Activated CD8-positive, alpha-beta T cell treated with anti-CD3 and anti-CD28 coated beads, Interleukin-2, amount 10 ng/mL, durations not matched to agents 7 days and 5 days (primary cell): Measurements from ENCODE around the gene PRTFDC1. TPM values are rescaled to one million over a fixed set of nuclear protein-coding genes. Genes with fewer than 3 reads are reported as not detected.

Experiments
- ATAC-seq: fragments of 150-1000 bp; cut with Tn5 transposase; one replicate; pipeline ENCODE4 v1.10.0; 2021; ENCODE audit warnings: moderate library complexity
- CTCF ChIA-PET: fragments of 350-600 bp; sonication (Branson Sonifier 250); formaldehyde crosslinking; loops from one replicate; lab custom pipeline; 2021; ENCODE audit warnings: antibody characterized with exemption; lab: Charles Lee
- POLR2A ChIA-PET: fragments of 350-600 bp; sonication (Branson Sonifier 250); formaldehyde crosslinking; loops from one replicate; lab custom pipeline; 2021; ENCODE audit warnings: antibody characterized with exemption; lab: Charles Lee
- DNase-seq: peaks from one replicate; pipeline ENCODE4 v3.0.0-alpha.2; 2020
- H3K27ac Mint-ChIP-seq: one replicate; pipeline ENCODE4 v1.8.0; 2021; ENCODE audit warnings: mild to moderate bottlenecking, mixed read lengths
- H3K27me3 Mint-ChIP-seq: one replicate; pipeline ENCODE4 v1.8.0; 2021; ENCODE audit warnings: low read depth, mixed read lengths
- H3K36me3 Mint-ChIP-seq: one replicate; pipeline ENCODE4 v1.8.0; 2021; ENCODE audit warnings: low read depth, mixed read lengths
- H3K4me1 Mint-ChIP-seq: one replicate; pipeline ENCODE4 v1.8.0; 2021; ENCODE audit warnings: low read depth, mixed read lengths
- H3K4me3 Mint-ChIP-seq: one replicate; pipeline ENCODE4 v1.8.0; 2021; ENCODE audit warnings: mild to moderate bottlenecking, mixed read lengths
- H3K9me3 Mint-ChIP-seq: one replicate; pipeline ENCODE4 v1.8.0; 2022; ENCODE audit warnings: mixed read lengths; ENCODE audit not compliant: insufficient read depth
- total RNA-seq, 2 experiments: library from RNA; stranded (reverse); gene quantifications; one replicate each; pipeline ENCODE4 v1.2.3, GENCODE V29; 2021

PRTFDC1 gene
- total RNA-seq, 2 experiments from 2014 or later = 1.6 to 2.9 TPM

- ChIA-PET CTCF (interaction anchor here (1.1 to 1.6 kb wide), 2 partner anchors 9 to 11 kb away, joined by 3 read pairs; no protein-coding TSS in a partner anchor), POLR2A (no interaction called here)
- H3K27ac Mint-ChIP-seq = no peak overlapping the region
- DNase-seq (no peak), ATAC-seq (no peak)
- H3K27me3 Mint-ChIP-seq = no peaks in the 10 kb centered on the region
- no peaks in the 10 kb centered on the region for H3K9me3 Mint-ChIP-seq
- peaks cover 4% of the 10 kb centered on the region for H3K36me3 Mint-ChIP-seq
- peaks cover 39% of the 10 kb centered on the region for H3K4me1 Mint-ChIP-seq
- no peak overlapping the region for H3K4me3 Mint-ChIP-seq
Measured at GRCh38 chr10:24866604-24867583, 85.5 kb downstream of the PRTFDC1 start.

GRCh38 chr10:24865783-24866182 lies 86.6 kb downstream of the PRTFDC1 start:
- Mint-ChIP-seq H3K4me1 (peaks cover 39% of the 10 kb centered on the region), H3K27me3 (no peaks in the 10 kb centered on the region), H3K36me3 (peaks cover 4% of the 10 kb centered on the region), H3K9me3 (no peaks in the 10 kb centered on the region), H3K27ac (no peak overlapping the region), H3K4me3 (no peak overlapping the region)
- ATAC-seq (no peak), DNase-seq (no peak)
- ChIA-PET POLR2A (interaction anchor here (0.9 kb wide), 1 partner anchor 22 kb away, joined by 3 read pairs; no protein-coding TSS in a partner anchor), CTCF (interaction anchor here (1.1 to 1.5 kb wide), 4 partner anchors 10 to 87 kb away, joined by 3 to 6 read pairs (median 3); partner anchors contain the start of gene PRTFDC1)

DNA sequence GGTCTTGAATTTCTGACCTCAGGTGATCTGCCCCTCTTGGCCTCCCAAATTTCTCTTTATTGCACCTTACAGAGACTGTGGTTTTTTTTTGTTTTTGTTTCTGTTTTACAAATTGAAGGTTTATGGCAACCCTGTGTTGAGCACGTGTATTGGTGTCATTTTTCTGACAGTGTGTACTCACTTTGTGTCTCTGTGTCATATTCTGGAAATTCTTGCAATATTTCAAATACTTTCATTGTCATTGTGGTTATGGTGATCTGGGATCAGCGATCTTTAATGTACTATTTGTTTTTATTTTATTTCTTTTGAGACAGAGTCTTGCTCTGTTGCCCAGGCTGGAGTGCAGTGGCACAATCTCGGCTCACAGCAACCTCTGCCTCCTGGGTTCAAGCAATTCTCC lies 89.8 kb downstream of the PRTFDC1 start:
- no peaks in the 10 kb centered on the region for H3K27me3 Mint-ChIP-seq
- no peak for ATAC-seq

GRCh38 chr10:24858288-24859270 lies 93.8 kb downstream of the PRTFDC1 start:
- H3K9me3 Mint-ChIP-seq = no peaks in the 10 kb centered on the region
- ChIA-PET POLR2A (no interaction called here), CTCF (interaction anchor here (0.7 to 1.5 kb wide), 3 partner anchors 8 to 124 kb away, joined by 3 to 4 read pairs (median 3); no protein-coding TSS in a partner anchor)

More for the DNA sequence above, 89.8 kb downstream of the PRTFDC1 start:
- POLR2A ChIA-PET = no interaction called here
- CTCF ChIA-PET = no interaction called here
- peaks cover 4% of the 10 kb centered on the region for H3K36me3 Mint-ChIP-seq
- H3K4me3 Mint-ChIP-seq = no peak overlapping the region
- no peak for DNase-seq
- H3K9me3 Mint-ChIP-seq = no peaks in the 10 kb centered on the region
- H3K4me1 Mint-ChIP-seq = peaks cover 34% of the 10 kb centered on the region
- H3K27ac Mint-ChIP-seq = no peak overlapping the region

DNA sequence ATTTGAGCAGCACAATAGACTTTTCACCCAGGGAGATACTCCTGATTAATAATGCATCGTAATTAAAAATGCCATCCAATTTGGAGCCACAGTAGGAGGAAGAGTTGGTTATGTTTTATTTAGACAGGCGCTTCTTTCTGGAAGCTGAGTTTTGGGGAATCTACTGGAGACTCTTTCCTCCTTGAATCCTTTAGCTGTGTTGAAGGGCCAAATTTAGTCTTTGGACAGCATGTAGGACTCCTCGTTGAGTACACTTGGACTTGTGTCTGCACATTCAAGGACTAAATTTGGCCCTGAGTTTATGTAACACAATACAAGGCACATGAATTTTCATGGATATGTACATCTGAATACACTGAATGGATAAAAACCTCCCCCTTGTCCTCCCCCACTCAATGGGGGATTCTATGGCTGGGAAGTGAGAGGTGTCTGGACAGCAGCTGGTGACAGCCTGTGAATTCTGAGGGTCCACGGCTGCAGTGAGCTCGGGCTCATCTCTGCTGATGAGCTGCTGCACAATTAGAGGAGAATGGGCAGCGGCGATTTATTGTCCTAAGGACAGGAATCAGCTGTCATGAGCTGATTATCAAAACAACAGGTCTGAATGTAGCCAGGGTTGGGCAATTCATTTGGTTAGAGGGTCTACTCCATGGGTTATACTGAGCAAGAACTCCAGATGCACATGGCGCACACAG lies 95.2 kb downstream of the PRTFDC1 start:
- POLR2A ChIA-PET = no interaction called here
- H3K4me3 Mint-ChIP-seq = no peak overlapping the region
- CTCF ChIA-PET = interaction anchor here (1.5 kb wide), 1 partner anchor 8 kb away, joined by 4 read pairs; no protein-coding TSS in a partner anchor
- H3K27ac Mint-ChIP-seq = no peak overlapping the region
- H3K36me3 Mint-ChIP-seq = no peaks in the 10 kb centered on the region
- H3K27me3 Mint-ChIP-seq = peaks cover 2% of the 10 kb centered on the region
- no peak for DNase-seq
- no peaks in the 10 kb centered on the region for H3K9me3 Mint-ChIP-seq
- no peaks in the 10 kb centered on the region for H3K4me1 Mint-ChIP-seq
- ATAC-seq = no peak

More at GRCh38 chr10:24858288-24859270, 93.8 kb downstream of the PRTFDC1 start:
- ATAC-seq = no peak
- Mint-ChIP-seq H3K27ac (no peak overlapping the region), H3K4me1 (peaks cover under 1% of the 10 kb centered on the region), H3K27me3 (peaks cover 2% of the 10 kb centered on the region), H3K4me3 (no peak overlapping the region), H3K36me3 (peaks cover 2% of the 10 kb centered on the region)
- no peak for DNase-seq

DNA sequence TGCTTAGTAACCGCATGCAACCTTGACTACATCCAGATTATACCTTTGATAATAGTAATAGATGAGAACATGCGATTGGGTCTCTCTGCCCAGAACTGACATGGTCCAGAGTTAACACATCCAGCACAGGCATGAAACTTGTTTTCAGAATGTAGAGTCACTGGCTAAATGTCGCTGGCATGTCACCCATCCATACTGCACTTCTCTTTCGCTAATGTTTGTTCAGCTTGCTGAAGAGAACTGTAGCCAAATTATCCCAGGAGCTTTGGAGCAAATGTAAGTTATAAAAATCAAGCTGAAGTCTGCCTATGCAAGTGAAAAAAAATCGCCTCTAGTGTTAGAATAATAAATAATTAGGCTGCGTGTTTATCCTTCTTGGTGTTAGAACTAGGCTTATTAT lies 98.2 kb downstream of the PRTFDC1 start:
- no peak for DNase-seq
- ATAC-seq = no peak
- POLR2A ChIA-PET = interaction anchor here (0.5 kb wide), 1 partner anchor 79 kb away, joined by 3 read pairs; no protein-coding TSS in a partner anchor
- H3K36me3 Mint-ChIP-seq = no peaks in the 10 kb centered on the region
- H3K4me1 Mint-ChIP-seq = no peaks in the 10 kb centered on the region
- H3K27me3 Mint-ChIP-seq = peaks cover 2% of the 10 kb centered on the region
- CTCF ChIA-PET = interaction anchor here (1.5 kb wide), 1 partner anchor 34 kb away, joined by 4 read pairs; no protein-coding TSS in a partner anchor
- no peak overlapping the region for H3K27ac Mint-ChIP-seq
- no peaks in the 10 kb centered on the region for H3K9me3 Mint-ChIP-seq
- H3K4me3 Mint-ChIP-seq = no peak overlapping the region

DNA sequence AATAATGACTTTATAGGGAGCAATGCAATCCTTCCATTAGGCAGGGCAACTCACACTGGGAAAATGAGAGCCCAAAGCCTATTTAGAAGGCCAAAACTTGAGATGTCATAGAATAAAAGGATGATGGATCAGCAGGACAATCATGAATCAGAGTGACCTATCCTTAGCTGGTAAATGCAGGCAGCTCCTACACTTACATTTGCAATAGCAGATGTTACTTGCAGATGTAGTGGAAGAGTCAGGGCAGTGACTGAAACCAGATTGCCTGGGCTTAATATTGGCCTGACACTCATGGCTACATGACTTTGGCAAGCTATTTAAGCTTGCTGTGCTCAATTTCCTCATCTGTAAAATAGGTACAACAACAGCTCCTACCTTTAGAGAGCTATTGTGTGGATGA lies 98.7 kb downstream of the PRTFDC1 start:
- H3K27me3 Mint-ChIP-seq = peaks cover 2% of the 10 kb centered on the region
- H3K4me1 Mint-ChIP-seq = no peaks in the 10 kb centered on the region
- no peaks in the 10 kb centered on the region for H3K36me3 Mint-ChIP-seq
- POLR2A ChIA-PET = no interaction called here
- no peak overlapping the region for H3K4me3 Mint-ChIP-seq
- DNase-seq (no peak), ATAC-seq (no peak)
- H3K27ac Mint-ChIP-seq = no peak overlapping the region
- H3K9me3 Mint-ChIP-seq = no peaks in the 10 kb centered on the region
- CTCF ChIA-PET = interaction anchor here (1.5 kb wide), 1 partner anchor 35 kb away, joined by 4 read pairs; no protein-coding TSS in a partner anchor

DNA sequence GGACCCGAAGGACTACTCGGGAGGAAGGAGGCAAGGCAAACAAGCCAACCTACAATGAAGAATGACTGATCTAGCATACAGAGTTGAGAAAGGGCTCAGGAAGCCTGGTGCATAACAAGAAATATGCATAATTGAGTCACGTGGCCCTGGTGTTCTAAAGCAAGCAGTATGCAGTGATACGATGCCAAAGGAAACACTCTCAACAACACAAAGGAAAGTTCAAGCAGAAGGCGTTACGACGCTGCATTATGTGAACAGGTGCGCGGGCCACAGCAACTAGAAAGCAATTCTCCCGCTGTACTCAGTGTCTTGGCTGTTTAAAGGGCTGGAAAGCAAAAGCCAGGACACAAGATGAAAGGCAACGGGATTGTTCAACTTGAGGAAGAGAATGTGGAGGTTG lies 100.8 kb downstream of the PRTFDC1 start:
- POLR2A ChIA-PET = no interaction called here
- no peaks in the 10 kb centered on the region for H3K9me3 Mint-ChIP-seq
- H3K4me3 Mint-ChIP-seq = no peak overlapping the region
- DNase-seq = no peak
- no peaks in the 10 kb centered on the region for H3K27me3 Mint-ChIP-seq
- CTCF ChIA-PET = no interaction called here
- ATAC-seq = no peak
- no peaks in the 10 kb centered on the region for H3K36me3 Mint-ChIP-seq
- H3K27ac Mint-ChIP-seq = no peak overlapping the region
- H3K4me1 Mint-ChIP-seq = peaks cover 6% of the 10 kb centered on the region

GRCh38 chr10:24850727-24851296 lies 101.6 kb downstream of the PRTFDC1 start:
- H3K27me3 Mint-ChIP-seq = no peaks in the 10 kb centered on the region
- DNase-seq (no peak), ATAC-seq (no peak)
- CTCF ChIA-PET = no interaction called here
- H3K27ac Mint-ChIP-seq = no peak overlapping the region
- no peak overlapping the region for H3K4me3 Mint-ChIP-seq
- H3K36me3 Mint-ChIP-seq = no peaks in the 10 kb centered on the region
- H3K4me1 Mint-ChIP-seq = peaks cover 9% of the 10 kb centered on the region
- POLR2A ChIA-PET = interaction anchor here (0.6 kb wide), 1 partner anchor 91 kb away, joined by 3 read pairs; no protein-coding TSS in a partner anchor
- no peaks in the 10 kb centered on the region for H3K9me3 Mint-ChIP-seq

- Mint-ChIP-seq H3K4me1 (peaks cover 12% of the 10 kb centered on the region), H3K36me3 (peaks cover 3% of the 10 kb centered on the region), H3K27me3 (no peaks in the 10 kb centered on the region), H3K4me3 (no peak overlapping the region), H3K27ac (no peak overlapping the region), H3K9me3 (no peaks in the 10 kb centered on the region)
- ChIA-PET POLR2A (interaction anchor here (0.5 kb wide), 1 partner anchor 233 kb away, joined by 3 read pairs; no protein-coding TSS in a partner anchor), CTCF (interaction anchor here (1.1 kb wide), 1 partner anchor 8 kb away, joined by 4 read pairs; no protein-coding TSS in a partner anchor)
- no peak for ATAC-seq
- no peak for DNase-seq
Measured at GRCh38 chr10:24849501-24850299, 102.7 kb downstream of the PRTFDC1 start.
